BE2C (cell line): Measurements from ENCODE around the gene CD300LB.
"Not testable (repeated sequence)": the region's sequence is repeated elsewhere in the genome, so short reads cannot be mapped to it uniquely, and the experiment has no call there.

ENCODE experiments used
- DNase-seq: peaks from one replicate; pipeline ENCODE4 v3.0.0-alpha.2; 2020
- H3K27me3 ChIP-seq: fragments of 250-450 bp; sonication (Bioruptor Pico); 2 replicates; pipeline ENCODE4 v1.5.1; 2020; ENCODE audit warnings: mild to moderate bottlenecking
- H3K36me3 ChIP-seq: fragments of 250-450 bp; sonication (Bioruptor Pico); 2 replicates; pipeline ENCODE4 v1.5.1; 2020; ENCODE audit warnings: mild to moderate bottlenecking
- H3K4me1 ChIP-seq: fragments of 250-450 bp; sonication (Bioruptor Pico); 2 replicates; pipeline ENCODE4 v1.5.1; 2020
- H3K4me3 ChIP-seq: 2 replicates; pipeline ENCODE4 v1.5.1; 2011; ENCODE audit warnings: low read depth, low read length
- H3K9me3 ChIP-seq: fragments of 250-450 bp; sonication (Bioruptor Pico); 2 replicates; pipeline ENCODE4 v1.5.1; 2020
- CTCF ChIP-seq: IDR thresholded peaks from 2 replicates; pipeline ENCODE4 v1.5.1; 2012; ENCODE audit warnings: mild to moderate bottlenecking, low read depth, low read length

CD300LB gene

GRCh38 chr17:74565126-74565525, 33.9 kb upstream of the CD300LB start:
- Histone ChIP-seq H3K27me3 (peaks cover 4% of the 10 kb centered on the region), H3K9me3 (no peaks in the 10 kb centered on the region), H3K4me3 (no peak overlapping the region), H3K36me3 (no peaks in the 10 kb centered on the region), H3K4me1 (no peaks in the 10 kb centered on the region)
- DNase-seq: no peak
- no peak for TF ChIP-seq CTCF

- Histone ChIP-seq H3K36me3 (no peaks in the 10 kb centered on the region), H3K9me3 (no peaks in the 10 kb centered on the region), H3K4me1 (no peaks in the 10 kb centered on the region), H3K27me3 (peaks cover 9% of the 10 kb centered on the region), H3K4me3 (no peak overlapping the region)
- no peak for DNase-seq
- TF ChIP-seq CTCF: no peak
Observed at GRCh38 chr17:74563358-74563757, 32.1 kb upstream of the CD300LB start.

GRCh38 chr17:74561586-74561985, 30.3 kb upstream of the CD300LB start:
- Histone ChIP-seq H3K4me3 (no peak overlapping the region), H3K36me3 (no peaks in the 10 kb centered on the region), H3K4me1 (no peaks in the 10 kb centered on the region), H3K27me3 (peaks cover 12% of the 10 kb centered on the region), H3K9me3 (no peaks in the 10 kb centered on the region; the same call in 1 of the 2 replicates)
- no peak for DNase-seq
- TF ChIP-seq CTCF: no peak

- Histone ChIP-seq H3K27me3 (peaks cover 10% of the 10 kb centered on the region), H3K36me3 (no peaks in the 10 kb centered on the region), H3K4me3 (no peak overlapping the region), H3K4me1 (no peaks in the 10 kb centered on the region), H3K9me3 (no peaks in the 10 kb centered on the region; the same call in 1 of the 2 replicates)
- TF ChIP-seq CTCF: no peak
- DNase-seq: no peak
Observed at GRCh38 chr17:74558882-74559519, 27.7 kb upstream of the CD300LB start.

GRCh38 chr17:74558402-74558801, 27.1 kb upstream of the CD300LB start:
- not testable (repeated sequence) for H3K27me3 ChIP-seq, H3K4me1 ChIP-seq, H3K9me3 ChIP-seq, H3K4me3 ChIP-seq, DNase-seq, H3K36me3 ChIP-seq

GRCh38 chr17:74555427-74555940, 24.2 kb upstream of the CD300LB start:
- Histone ChIP-seq H3K4me1 (no peaks in the 10 kb centered on the region), H3K36me3 (no peaks in the 10 kb centered on the region), H3K9me3 (no peaks in the 10 kb centered on the region; the same call in 1 of the 2 replicates), H3K27me3 (peaks cover 8% of the 10 kb centered on the region), H3K4me3 (no peak overlapping the region)
- DNase-seq: no peak
- TF ChIP-seq CTCF: no peak
